Left lung (tissue), 10 donors: ENCODE measurements around the gene MTA1. TPM values are rescaled to one million over a fixed set of nuclear protein-coding genes. Genes with fewer than 3 reads are reported as not detected.

Experiments
- ATAC-seq: fragments of 200-7000 bp; cut with Tn5 transposase; one replicate; pipeline ENCODE4 v1.9.1; 2020; ENCODE audit warnings: moderate library complexity
- DNase-seq, 4 donors: peaks; one replicate each; pipeline ENCODE4 v3.0.0-alpha.2; 2013 to 2020
- H3K27ac ChIP-seq, 2 donors: fragments of 200-600 bp; sonication (generic) in 1 of 2; one replicate each; pipeline versions ENCODE4 v1.5.0 to v1.8.0; 2020 to 2021
- H3K27me3 ChIP-seq, 2 donors: fragments of 200-600 bp; sonication (generic) in 1 of 2; one replicate each; pipeline versions ENCODE4 v1.5.0 to v1.8.0; 2020 to 2021
- H3K36me3 ChIP-seq, 2 donors: fragments of 200-600 bp; sonication (generic) in 1 of 2; one replicate each; pipeline versions ENCODE4 v1.5.0 to v1.8.0; 2020 to 2021
- H3K4me1 ChIP-seq, 2 donors: fragments of 200-600 bp; one replicate each; pipeline ENCODE4 v1.8.0; 2021
- H3K4me3 ChIP-seq, 2 donors: fragments of 200-600 bp; sonication (generic) in 1 of 2; one replicate each; pipeline versions ENCODE4 v1.5.0 to v1.8.0; 2020 to 2021; ENCODE audit warnings: mild to moderate bottlenecking in 1 of 2
- H3K9me3 ChIP-seq, 2 donors: fragments of 200-600 bp; sonication (generic) in 1 of 2; one replicate each; pipeline versions ENCODE4 v1.5.0 to v1.8.0; 2020 to 2021
- CTCF ChIP-seq, 2 donors: fragments of 200-600 bp; sonication (generic) in 1 of 2; IDR thresholded peaks; one replicate each; pipeline versions ENCODE4 v1.5.0 to v1.8.0; 2021; ENCODE audit warnings: antibody characterized with exemption in 2 of 2
- intact Hi-C, 2 donors: fragments of 100-400 bp; cut with DNase I; formaldehyde crosslinking; loops; one replicate each; pipeline versions ENCODE4 v1.11.2 to v1.14.2; 2022
- polyA plus RNA-seq, 6 donors: library from polyadenylated mRNA; unstranded; fragments of 120-200 nt; gene quantifications; one replicate each; pipeline ENCODE4 v1.2.1, GENCODE V29; 2013; ENCODE audit not compliant: insufficient read length in 6 of 6
- total RNA-seq, 2 donors: library from RNA; stranded (reverse); fragmentation: NEBNext Ultra II Directional; extraction: Animal tissue kit (Norgen Biotek cat#: 25700); gene quantifications; one replicate each; pipeline ENCODE4 v1.2.1, GENCODE V29; 2021
- donor health status: DM: no; HTN: yes; CAD: no.
- donor health status: DM: no; HTN: no; CAD: no.

The MTA1 gene
- total and polyA plus RNA-seq, 8 donors, result 60.6 to 165 (median 118) TPM

- Histone ChIP-seq H3K9me3 (no peaks in the 10 kb centered on the region), H3K36me3 (peaks cover 0 to 38% of the 10 kb centered on the region in 2 donors), H3K4me3 (no peak overlapping the region), H3K27ac (no peak overlapping the region), H3K4me1 (no peaks in the 10 kb centered on the region), H3K27me3 (no peaks in the 10 kb centered on the region)
- intact Hi-C loops, result no loop called here
- no peak for DNase-seq
- no peak for TF ChIP-seq CTCF (IDR thresholded peaks at IDR 0.05)
- no peak for ATAC-seq
These were observed 18.3 kb downstream of the MTA1 start for GRCh38 chr14:105437723-105438500.

DNA sequence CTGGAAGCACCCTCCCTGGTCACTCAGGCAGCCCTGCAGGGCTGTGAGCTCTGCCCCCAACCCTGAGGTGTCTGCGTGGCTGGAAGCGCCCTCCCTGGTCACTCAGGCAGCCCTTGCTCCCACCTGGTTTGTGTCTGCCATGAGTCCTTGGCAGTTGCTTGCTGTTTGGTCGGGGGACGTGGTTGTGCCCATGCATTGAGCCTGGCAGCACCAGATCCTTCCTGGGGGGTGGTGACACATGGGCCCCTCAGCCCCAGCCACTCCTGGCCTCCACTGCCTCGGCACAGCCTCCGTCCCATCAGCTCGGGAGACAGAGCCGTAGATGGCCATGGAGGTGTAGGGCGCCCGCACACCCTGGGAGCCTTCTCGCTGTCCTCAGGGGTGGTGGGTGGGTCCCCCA, 19.6 kb downstream of the MTA1 start:
- no peak for TF ChIP-seq CTCF (IDR thresholded peaks at IDR 0.05)
- peaks cover 0 to 40% of the 10 kb centered on the region in 2 donors for H3K36me3 ChIP-seq
- DNase-seq (peak in 1 of 4 donors; percentile 48), ATAC-seq (no peak)
- no peaks in the 10 kb centered on the region for H3K4me1 ChIP-seq
- H3K9me3 ChIP-seq, result no peaks in the 10 kb centered on the region
- H3K27ac ChIP-seq, result no peak overlapping the region
- H3K27me3 ChIP-seq, result no peaks in the 10 kb centered on the region
- no peak overlapping the region for H3K4me3 ChIP-seq
- intact Hi-C loops, result no loop called here

DNA sequence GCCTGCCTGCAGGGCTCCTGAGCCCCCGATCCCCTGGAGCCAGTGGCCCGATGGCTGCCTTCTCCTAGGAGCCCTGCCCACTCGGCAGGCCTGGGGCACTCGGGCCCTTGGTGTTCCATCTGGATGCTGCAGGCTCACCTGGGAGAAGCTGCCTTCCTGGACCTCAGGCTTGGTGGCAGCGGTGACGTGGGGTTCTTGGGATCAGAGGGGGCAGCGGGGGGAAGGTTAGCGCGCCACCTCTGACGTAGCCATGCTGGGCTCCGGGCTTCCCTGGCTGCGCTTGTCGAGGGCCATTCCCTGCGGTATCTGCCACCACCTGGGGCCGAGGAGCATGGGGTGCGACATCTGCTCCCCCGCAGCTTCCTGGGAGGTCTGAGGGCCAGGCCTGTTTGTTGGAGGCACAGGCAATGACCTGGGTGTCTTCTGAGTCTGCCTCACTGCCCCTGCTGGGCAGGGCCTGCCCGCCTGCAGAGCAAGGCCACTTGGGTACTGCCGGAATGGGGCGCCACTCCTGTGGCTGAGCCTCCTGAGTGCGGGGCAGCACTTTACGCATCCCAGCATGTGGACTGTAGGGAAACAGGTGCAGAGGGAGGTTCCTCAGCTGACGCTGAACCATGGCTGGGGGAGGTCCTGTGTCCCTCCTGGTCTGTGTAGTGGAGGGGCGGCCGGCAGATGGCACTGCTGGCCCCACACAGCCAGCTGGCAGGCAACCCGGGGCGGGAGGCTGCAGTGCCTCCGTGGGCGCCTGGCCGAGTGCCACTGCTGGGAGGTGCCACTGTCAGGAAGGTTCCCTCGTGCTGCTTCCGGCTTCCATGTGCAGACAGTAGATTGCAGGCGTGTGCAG, 20.3 kb downstream of the MTA1 start:
- Histone ChIP-seq H3K4me1 (no peaks in the 10 kb centered on the region), H3K9me3 (no peaks in the 10 kb centered on the region), H3K27ac (no peak overlapping the region), H3K4me3 (no peak overlapping the region), H3K36me3 (peaks cover 0 to 40% of the 10 kb centered on the region in 2 donors), H3K27me3 (no peaks in the 10 kb centered on the region)
- ATAC-seq (no peak), DNase-seq (peak in 1 of 4 donors; percentile 72)
- intact Hi-C loops, result no loop called here
- no peak for TF ChIP-seq CTCF (IDR thresholded peaks at IDR 0.05)

DNA sequence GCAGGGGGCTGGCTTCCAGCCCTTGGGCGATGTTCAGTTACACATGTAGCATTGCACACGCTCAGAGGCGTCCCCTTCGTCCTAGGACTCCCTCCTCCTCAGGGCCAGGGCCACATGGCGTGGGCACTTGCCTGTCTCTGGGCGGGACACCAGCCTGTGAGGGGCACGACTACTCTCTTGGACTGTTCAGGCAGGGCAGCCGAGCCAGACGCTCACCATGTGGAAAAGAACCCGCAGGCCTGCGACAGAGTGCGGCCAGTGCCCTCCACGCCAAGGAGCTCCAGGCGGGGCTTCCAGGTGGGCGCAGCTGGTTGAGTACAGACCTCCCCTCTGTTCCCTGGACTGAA, 20.9 kb downstream of the MTA1 start:
- DNase-seq, result no peak
- intact Hi-C loops, result no loop called here
- Histone ChIP-seq H3K27ac (no peak overlapping the region), H3K9me3 (no peaks in the 10 kb centered on the region), H3K27me3 (no peaks in the 10 kb centered on the region), H3K4me3 (no peak overlapping the region), H3K4me1 (no peaks in the 10 kb centered on the region), H3K36me3 (peaks cover 0 to 40% of the 10 kb centered on the region in 2 donors)
- no peak for ATAC-seq
- no peak for TF ChIP-seq CTCF (IDR thresholded peaks at IDR 0.05)

GRCh38 chr14:105440992-105441391, 21.4 kb downstream of the MTA1 start:
- no peak for ATAC-seq
- H3K9me3 ChIP-seq, result no peaks in the 10 kb centered on the region
- H3K27me3 ChIP-seq, result no peaks in the 10 kb centered on the region
- no peak overlapping the region for H3K4me3 ChIP-seq
- H3K36me3 ChIP-seq, result peaks cover 0 to 43% of the 10 kb centered on the region in 2 donors
- H3K27ac ChIP-seq, result no peak overlapping the region
- intact Hi-C loops, result no loop called here
- TF ChIP-seq CTCF (IDR thresholded peaks at IDR 0.05), result no peak
- H3K4me1 ChIP-seq, result no peaks in the 10 kb centered on the region
- no peak for DNase-seq
